Measurements from ENCODE around the gene MPC2.

Gene MPC2
- 24.0 to 35.3 (median 34.0) reads per million in 3 experiments for total RNA-seq

- DNase-seq: peak; percentile 59
These were observed at the start of gene MPC2 for GRCh38 chr1:167936930-167937708. TSS of gene MPC2 (minus strand) at chr1:167937072. CDS start at chr1:167935841, 1,231 bp downstream.

DNA sequence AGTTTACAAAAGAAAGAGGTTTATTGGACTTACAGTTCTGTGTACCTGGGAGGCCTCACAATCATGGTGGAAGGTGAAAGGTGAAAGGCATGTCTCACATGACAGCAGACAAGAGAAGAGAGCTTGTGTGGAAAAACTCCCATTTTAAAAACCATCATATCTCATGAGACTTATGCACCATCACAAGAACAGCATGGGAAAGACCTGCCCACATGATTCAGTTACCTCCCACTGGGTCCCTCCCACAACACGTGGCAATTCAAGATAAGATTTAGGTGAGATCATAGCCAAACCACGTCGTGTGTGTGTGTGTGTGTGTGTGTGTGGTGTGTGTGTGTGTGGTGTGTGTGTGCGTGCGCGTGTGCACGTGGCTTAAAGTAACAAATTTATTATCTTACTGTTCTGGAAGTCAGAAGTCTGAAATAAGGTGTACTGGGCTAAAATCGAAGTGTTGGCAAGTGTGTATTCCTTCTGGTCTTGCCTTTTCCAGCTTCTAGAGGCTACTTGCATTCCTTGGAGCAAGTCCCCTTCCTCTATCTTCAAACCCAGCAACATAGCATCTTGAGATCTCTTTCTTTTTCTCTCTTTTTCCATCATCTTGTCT is 48.1 kb upstream of the MPC2 start:
- no peak for DNase-seq

DNA sequence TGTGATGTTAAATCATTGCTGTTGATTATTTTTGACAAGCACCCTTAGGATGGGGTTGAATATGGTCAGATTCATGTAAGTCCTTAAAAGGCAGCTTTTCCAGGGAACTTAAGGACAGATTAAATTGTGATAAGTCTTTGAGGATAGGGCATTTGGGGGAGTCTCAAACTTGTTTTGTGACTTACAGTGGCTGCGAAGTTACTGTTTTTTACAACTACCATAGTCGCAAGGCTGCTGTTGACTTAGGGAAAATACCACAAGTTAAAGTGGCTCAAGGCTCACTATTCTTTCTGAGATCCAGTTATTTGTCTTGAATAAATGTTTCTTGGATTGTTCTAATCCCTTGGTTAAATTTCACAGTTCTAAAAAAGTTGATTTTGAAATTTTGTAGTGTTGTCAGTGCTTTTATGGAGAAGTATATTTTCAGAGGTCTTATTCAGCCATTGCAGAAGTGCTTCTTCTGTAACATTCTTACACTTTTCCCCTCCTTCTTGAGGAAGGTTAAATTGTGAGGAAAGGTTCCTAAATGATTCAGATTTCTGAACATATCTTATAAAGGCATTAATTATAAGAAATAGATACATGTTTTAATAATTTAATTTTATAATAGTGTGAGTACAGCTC is 47.0 kb upstream of the MPC2 start:
- no peak for DNase-seq

DNA sequence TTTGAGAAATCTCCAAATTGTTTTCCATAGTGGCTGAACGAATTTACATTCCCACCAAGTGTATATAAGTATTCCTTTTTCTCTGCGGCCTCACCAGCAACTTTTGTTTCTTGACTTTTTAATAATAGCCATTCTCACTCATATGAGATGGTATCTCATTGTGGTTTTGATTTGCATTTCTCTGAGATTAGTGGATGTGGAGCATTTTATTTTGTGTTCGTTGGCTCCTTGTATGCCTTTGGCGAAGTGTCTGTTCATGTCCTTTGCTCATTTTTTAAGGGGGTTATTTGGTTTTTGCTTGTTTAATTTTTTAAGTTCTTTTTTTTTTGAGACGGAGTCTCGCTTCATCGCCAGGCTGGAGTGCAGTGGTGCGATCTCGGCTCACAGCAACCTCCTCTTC is 45.1 kb upstream of the MPC2 start:
- DNase-seq: no peak

- no peak for DNase-seq
These were observed 40.4 kb upstream of the MPC2 start for GRCh38 chr1:167977245-167977644.

GRCh38 chr1:167974698-167975097 is 37.8 kb upstream of the MPC2 start:
- no peak for DNase-seq

GRCh38 chr1:167973832-167974231 is 37.0 kb upstream of the MPC2 start:
- DNase-seq: no peak

- DNase-seq: no peak
These were observed 31.7 kb upstream of the MPC2 start for GRCh38 chr1:167968569-167968968.

DNA sequence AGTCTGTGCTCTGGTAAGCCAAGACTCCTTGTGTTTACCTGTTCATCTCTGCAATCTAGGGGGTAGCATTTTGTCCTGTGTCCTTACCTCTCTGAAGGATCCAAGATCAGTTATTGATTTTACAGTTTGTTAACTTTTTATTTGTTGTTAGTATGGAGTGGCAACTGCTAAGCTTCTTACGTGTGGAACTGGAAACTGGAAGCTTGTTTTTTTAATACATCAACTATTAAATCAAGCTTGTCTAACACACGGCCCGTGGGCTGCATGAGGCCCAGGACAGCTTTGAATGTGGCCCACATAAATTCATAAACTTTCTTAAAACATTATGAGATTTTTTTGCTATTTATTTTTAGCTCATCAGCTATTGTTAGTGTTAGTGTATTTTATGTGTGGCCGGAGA is 29.2 kb upstream of the MPC2 start:
- DNase-seq: no peak

GRCh38 chr1:167964646-167965045 is 27.8 kb upstream of the MPC2 start:
- DNase-seq: no peak

DNA sequence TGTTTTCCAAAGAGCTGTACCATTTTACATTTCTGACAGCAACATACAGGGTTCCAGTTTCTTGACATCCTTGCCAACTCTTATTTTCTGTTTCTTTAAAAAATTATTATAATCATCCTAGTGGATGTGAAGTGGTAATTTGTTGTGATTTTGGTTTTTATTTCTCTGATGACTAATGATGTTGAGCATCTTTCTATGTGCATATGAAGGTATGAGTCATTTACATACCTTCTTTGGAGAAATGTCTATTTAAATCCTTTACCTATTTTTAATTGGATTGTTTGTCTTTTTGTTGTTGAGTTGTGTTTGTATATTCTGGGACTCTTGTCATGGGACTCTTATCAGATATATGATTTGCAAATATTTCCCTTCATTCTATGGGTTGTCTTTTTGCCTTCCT is 20.8 kb upstream of the MPC2 start:
- DNase-seq: no peak

- DNase-seq: no peak
These were observed 19.0 kb upstream of the MPC2 start for GRCh38 chr1:167955915-167956314.

DNA sequence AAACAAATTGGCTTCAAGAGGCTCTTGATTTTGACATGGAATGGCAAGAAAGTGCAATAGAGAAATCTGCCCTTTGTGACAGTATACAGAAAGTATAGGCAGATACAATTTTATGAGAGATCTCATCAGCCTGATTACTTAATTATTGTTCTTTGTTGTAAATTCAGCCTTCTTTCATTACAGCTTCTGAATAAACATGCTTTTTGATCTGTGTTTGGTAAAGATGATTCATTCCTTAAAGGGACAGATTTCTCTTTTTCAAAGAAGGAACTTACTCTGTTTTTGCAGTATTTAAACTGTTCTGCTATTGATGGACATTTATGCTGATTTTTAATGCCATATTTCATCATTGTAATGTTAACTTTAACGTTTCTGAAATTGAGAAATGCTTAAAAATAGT is 13.7 kb upstream of the MPC2 start:
- DNase-seq: no peak

- DNase-seq: no peak
These were observed 12.9 kb upstream of the MPC2 start for GRCh38 chr1:167949785-167950184.

GRCh38 chr1:167947733-167948132 is 10.9 kb upstream of the MPC2 start:
- no peak for DNase-seq

DNA sequence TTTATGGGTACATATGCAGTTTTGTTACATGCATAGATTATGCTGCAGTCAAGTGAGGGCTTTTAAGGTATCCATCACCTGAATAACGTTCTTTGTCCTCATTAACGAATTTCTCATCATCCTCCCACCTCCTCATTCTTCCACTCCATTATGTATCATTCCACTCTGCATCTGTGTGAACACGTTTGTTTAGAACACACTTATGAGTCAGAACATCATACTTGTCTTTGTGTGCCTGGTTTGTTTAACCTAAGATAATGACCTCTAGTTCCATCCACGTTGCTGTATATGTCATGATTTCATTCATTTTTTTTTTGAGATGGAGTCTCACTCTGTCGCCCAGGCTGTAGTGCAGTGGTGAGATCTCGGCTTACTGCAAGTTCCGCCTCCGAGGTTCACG is 6.7 kb upstream of the MPC2 start:
- DNase-seq: no peak

DNA sequence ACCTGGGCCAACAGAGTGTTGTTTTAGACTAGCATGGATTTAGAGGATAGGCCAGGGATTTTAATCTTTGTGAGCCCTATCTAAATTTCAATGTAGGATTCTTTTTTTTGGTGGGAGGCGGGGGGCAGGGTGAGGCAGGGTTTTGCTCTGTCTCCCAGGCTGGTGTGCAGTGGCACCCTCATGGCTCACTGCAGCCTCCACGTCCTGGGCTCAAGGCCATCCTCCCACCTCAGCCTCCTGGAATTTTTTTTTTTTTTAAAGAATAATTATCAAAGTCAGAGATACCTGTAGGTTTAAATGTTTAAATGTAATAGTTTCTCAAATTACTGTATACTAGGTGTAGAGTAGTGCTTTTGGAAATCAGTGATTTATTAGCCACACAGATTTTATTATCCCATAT is 3.4 kb upstream of the MPC2 start:
- no peak for DNase-seq

DNA sequence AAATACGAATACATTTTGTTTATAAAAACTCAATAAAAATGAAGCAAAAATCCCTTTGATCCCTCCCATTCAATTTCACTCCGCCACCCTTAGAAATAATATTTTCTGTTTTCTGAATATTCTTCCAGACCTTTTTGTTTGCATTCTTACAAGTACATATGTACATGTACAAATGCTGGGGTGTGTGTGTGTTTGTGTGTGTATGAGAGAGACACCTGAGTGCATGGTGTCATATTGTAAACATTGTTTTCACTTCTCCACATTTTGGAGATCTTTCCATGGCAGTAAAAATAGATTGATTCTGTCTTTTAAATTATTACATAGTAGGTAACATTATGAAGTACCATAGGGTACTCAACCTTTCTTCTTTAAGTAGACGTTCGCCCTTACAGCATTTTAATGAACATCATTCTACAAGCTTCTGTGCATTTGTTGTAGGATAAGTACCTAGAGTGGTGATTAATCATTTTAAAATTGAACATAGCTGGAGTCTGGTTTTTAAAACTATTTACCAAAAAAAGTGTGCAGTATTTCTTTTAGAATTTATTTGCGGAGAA is 1.3 kb upstream of the MPC2 start:
- DNase-seq: no peak

- no peak for DNase-seq
These were observed 788 bp upstream of the MPC2 start for GRCh38 chr1:167937709-167938010.

- DNase-seq: peak; percentile 99
These were observed 573 bp downstream of the MPC2 start, which contains the start of gene DCAF6 for GRCh38 chr1:167936068-167936929. TSS of gene DCAF6 (plus strand) at chr1:167936683. CDS start at chr1:167936912, 229 bp downstream.

- DNase-seq: peak; percentile 44
These were observed 1.4 kb downstream of the MPC2 start for GRCh38 chr1:167935216-167936067.

All from central memory CD4-positive, alpha-beta T cell (primary cell).